HL-60 (cell line): Measurements from ENCODE around the gene TMEM154.

Experiments used
- GABPA ChIP-seq: IDR thresholded peaks from 2 replicates; pipeline ENCODE4 v1.6.1; 2012; ENCODE audit warnings: low read depth
- POLR2AphosphoS5 ChIP-seq: IDR thresholded peaks from 2 replicates; pipeline ENCODE4 v1.6.1; 2012; ENCODE audit warnings: low read depth
- SPI1 ChIP-seq: IDR thresholded peaks from 2 replicates; pipeline ENCODE4 v1.6.1; 2012; ENCODE audit warnings: low read depth, mild to moderate bottlenecking, borderline replicate concordance
- TF ChIP-seq, protein P1 (sequence below): IDR thresholded peaks from one replicate; pipeline ENCODE4 v1.5.1; 2011; ENCODE audit warnings: low read length, control low read depth, inconsistent platforms; ENCODE audit not compliant: insufficient read depth
- TF ChIP-seq, protein P2 (sequence below): IDR thresholded peaks from 2 replicates; pipeline ENCODE4 v1.6.1; 2012; ENCODE audit warnings: low read depth; ENCODE audit not compliant: insufficient replicate concordance

DNA sequence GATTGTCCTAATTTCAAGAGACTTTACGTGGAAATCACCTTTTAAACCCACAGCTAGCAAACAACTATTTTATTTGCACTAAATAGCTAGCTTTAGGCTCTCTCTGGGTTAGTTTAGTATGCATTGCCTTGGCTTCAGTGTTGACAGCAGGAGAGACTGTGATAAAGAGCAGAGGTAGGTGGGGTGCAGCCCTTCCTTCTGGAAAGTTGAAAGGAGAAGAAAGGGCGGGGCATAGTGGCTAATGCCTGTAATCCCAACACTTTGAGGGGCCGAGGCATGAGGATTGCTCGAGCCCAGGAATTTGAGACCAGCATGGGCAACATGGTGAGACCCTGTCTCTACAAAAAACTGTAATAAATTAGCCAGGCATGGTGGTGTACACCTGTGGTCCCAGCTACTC, 29.0 kb upstream of the TMEM154 start:
- TF ChIP-seq, protein P1, sequence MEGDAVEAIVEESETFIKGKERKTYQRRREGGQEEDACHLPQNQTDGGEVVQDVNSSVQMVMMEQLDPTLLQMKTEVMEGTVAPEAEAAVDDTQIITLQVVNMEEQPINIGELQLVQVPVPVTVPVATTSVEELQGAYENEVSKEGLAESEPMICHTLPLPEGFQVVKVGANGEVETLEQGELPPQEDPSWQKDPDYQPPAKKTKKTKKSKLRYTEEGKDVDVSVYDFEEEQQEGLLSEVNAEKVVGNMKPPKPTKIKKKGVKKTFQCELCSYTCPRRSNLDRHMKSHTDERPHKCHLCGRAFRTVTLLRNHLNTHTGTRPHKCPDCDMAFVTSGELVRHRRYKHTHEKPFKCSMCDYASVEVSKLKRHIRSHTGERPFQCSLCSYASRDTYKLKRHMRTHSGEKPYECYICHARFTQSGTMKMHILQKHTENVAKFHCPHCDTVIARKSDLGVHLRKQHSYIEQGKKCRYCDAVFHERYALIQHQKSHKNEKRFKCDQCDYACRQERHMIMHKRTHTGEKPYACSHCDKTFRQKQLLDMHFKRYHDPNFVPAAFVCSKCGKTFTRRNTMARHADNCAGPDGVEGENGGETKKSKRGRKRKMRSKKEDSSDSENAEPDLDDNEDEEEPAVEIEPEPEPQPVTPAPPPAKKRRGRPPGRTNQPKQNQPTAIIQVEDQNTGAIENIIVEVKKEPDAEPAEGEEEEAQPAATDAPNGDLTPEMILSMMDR: no peak
- TF ChIP-seq POLR2AphosphoS5 (no peak), GABPA (no peak), SPI1 (no peak)
- TF ChIP-seq, protein P2, sequence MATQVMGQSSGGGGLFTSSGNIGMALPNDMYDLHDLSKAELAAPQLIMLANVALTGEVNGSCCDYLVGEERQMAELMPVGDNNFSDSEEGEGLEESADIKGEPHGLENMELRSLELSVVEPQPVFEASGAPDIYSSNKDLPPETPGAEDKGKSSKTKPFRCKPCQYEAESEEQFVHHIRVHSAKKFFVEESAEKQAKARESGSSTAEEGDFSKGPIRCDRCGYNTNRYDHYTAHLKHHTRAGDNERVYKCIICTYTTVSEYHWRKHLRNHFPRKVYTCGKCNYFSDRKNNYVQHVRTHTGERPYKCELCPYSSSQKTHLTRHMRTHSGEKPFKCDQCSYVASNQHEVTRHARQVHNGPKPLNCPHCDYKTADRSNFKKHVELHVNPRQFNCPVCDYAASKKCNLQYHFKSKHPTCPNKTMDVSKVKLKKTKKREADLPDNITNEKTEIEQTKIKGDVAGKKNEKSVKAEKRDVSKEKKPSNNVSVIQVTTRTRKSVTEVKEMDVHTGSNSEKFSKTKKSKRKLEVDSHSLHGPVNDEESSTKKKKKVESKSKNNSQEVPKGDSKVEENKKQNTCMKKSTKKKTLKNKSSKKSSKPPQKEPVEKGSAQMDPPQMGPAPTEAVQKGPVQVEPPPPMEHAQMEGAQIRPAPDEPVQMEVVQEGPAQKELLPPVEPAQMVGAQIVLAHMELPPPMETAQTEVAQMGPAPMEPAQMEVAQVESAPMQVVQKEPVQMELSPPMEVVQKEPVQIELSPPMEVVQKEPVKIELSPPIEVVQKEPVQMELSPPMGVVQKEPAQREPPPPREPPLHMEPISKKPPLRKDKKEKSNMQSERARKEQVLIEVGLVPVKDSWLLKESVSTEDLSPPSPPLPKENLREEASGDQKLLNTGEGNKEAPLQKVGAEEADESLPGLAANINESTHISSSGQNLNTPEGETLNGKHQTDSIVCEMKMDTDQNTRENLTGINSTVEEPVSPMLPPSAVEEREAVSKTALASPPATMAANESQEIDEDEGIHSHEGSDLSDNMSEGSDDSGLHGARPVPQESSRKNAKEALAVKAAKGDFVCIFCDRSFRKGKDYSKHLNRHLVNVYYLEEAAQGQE: no peak
